ENCODE results near the gene ANKRD44. TPM values are rescaled to one million over a fixed set of nuclear protein-coding genes. Genes with fewer than 3 reads are reported as not detected.

ANKRD44 gene
- total RNA-seq, 1 experiment from 2014 or later: 7.8 TPM

GRCh38 chr2:197349699-197350098 is 39.1 kb upstream of the ANKRD44 start:
- no peaks in the 10 kb centered on the region for H3K4me1 ChIP-seq (ENCODE audit: control insufficient read depth, insufficient read depth, low read length)
- ChIA-PET CTCF (no interaction called here), POLR2A (no interaction called here)
- no peaks in the 10 kb centered on the region for H3K36me3 ChIP-seq (ENCODE audit: control insufficient read depth, insufficient read depth, low read length)
- H3K9me3 ChIP-seq (ENCODE audit: control insufficient read depth, insufficient read depth, low read depth, low read length): no peaks in the 10 kb centered on the region
- no TSS peak for BruUV-seq (replicated peaks)
- intact Hi-C loops (cut with micrococcal nuclease; ENCODE audit: unreplicated experiment): no loop called here
- DNase-seq (ENCODE audit: low read depth, low spot score) (no peak), ATAC-seq (no peak)
- no peak overlapping the region for H3K27ac ChIP-seq (ENCODE audit: low read length)
- TF ChIP-seq, protein P1, sequence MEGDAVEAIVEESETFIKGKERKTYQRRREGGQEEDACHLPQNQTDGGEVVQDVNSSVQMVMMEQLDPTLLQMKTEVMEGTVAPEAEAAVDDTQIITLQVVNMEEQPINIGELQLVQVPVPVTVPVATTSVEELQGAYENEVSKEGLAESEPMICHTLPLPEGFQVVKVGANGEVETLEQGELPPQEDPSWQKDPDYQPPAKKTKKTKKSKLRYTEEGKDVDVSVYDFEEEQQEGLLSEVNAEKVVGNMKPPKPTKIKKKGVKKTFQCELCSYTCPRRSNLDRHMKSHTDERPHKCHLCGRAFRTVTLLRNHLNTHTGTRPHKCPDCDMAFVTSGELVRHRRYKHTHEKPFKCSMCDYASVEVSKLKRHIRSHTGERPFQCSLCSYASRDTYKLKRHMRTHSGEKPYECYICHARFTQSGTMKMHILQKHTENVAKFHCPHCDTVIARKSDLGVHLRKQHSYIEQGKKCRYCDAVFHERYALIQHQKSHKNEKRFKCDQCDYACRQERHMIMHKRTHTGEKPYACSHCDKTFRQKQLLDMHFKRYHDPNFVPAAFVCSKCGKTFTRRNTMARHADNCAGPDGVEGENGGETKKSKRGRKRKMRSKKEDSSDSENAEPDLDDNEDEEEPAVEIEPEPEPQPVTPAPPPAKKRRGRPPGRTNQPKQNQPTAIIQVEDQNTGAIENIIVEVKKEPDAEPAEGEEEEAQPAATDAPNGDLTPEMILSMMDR (IDR thresholded peaks at IDR 0.05): no peak
- TF ChIP-seq TCF7L2 (IDR thresholded peaks at IDR 0.05; ENCODE audit: low read depth, low read length) (no peak), SIN3A (IDR thresholded peaks at IDR 0.05; ENCODE audit: borderline replicate concordance, insufficient read depth, low read depth, low read length) (no peak), POLR2AphosphoS5 (IDR thresholded peaks at IDR 0.05; ENCODE audit: low read depth, low read length) (no peak)
- TF ChIP-seq, protein P2, sequence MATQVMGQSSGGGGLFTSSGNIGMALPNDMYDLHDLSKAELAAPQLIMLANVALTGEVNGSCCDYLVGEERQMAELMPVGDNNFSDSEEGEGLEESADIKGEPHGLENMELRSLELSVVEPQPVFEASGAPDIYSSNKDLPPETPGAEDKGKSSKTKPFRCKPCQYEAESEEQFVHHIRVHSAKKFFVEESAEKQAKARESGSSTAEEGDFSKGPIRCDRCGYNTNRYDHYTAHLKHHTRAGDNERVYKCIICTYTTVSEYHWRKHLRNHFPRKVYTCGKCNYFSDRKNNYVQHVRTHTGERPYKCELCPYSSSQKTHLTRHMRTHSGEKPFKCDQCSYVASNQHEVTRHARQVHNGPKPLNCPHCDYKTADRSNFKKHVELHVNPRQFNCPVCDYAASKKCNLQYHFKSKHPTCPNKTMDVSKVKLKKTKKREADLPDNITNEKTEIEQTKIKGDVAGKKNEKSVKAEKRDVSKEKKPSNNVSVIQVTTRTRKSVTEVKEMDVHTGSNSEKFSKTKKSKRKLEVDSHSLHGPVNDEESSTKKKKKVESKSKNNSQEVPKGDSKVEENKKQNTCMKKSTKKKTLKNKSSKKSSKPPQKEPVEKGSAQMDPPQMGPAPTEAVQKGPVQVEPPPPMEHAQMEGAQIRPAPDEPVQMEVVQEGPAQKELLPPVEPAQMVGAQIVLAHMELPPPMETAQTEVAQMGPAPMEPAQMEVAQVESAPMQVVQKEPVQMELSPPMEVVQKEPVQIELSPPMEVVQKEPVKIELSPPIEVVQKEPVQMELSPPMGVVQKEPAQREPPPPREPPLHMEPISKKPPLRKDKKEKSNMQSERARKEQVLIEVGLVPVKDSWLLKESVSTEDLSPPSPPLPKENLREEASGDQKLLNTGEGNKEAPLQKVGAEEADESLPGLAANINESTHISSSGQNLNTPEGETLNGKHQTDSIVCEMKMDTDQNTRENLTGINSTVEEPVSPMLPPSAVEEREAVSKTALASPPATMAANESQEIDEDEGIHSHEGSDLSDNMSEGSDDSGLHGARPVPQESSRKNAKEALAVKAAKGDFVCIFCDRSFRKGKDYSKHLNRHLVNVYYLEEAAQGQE (IDR thresholded peaks at IDR 0.05; ENCODE audit: insufficient read depth in 1 of 2, low read depth in 2 of 2, low read length in 1 of 2): no peak
- in situ Hi-C loops (cut with HindIII; ENCODE audit: low pct_unique_long_range_greater_than_20kb, low sequenced_read_pairs): no loop called here
- H3K4me3 ChIP-seq (ENCODE audit: low read depth in 2 of 2, low read length in 2 of 2): no peak overlapping the region
- H3K27me3 ChIP-seq (ENCODE audit: control insufficient read depth, insufficient read depth, low read length): no peaks in the 10 kb centered on the region

- POLR2A ChIA-PET: no interaction called here
- no TSS peak for BruUV-seq (replicated peaks)
- no peak for ATAC-seq
- Histone ChIP-seq H3K4me1 (ENCODE audit: control insufficient read depth, insufficient read depth, low read length) (no peaks in the 10 kb centered on the region), H3K4me3 (ENCODE audit: low read depth in 2 of 2, low read length in 2 of 2) (no peak overlapping the region), H3K27ac (ENCODE audit: low read length) (no peak overlapping the region), H3K36me3 (ENCODE audit: control insufficient read depth, insufficient read depth, low read length) (no peaks in the 10 kb centered on the region), H3K9me3 (ENCODE audit: control insufficient read depth, insufficient read depth, low read depth, low read length) (no peaks in the 10 kb centered on the region), H3K27me3 (ENCODE audit: control insufficient read depth, insufficient read depth, low read length) (no peaks in the 10 kb centered on the region)
- DNase-seq (ENCODE audit: low read depth, low spot score): no peak
- TF ChIP-seq, protein P1 (IDR thresholded peaks at IDR 0.05): no peak
- TF ChIP-seq, protein P2 (IDR thresholded peaks at IDR 0.05; ENCODE audit: insufficient read depth in 1 of 2, low read depth in 2 of 2, low read length in 1 of 2): no peak
- TF ChIP-seq SIN3A (IDR thresholded peaks at IDR 0.05; ENCODE audit: borderline replicate concordance, insufficient read depth, low read depth, low read length) (no peak), TCF7L2 (IDR thresholded peaks at IDR 0.05; ENCODE audit: low read depth, low read length) (no peak), POLR2AphosphoS5 (IDR thresholded peaks at IDR 0.05; ENCODE audit: low read depth, low read length) (no peak)
- CTCF ChIA-PET: no interaction called here
- in situ Hi-C loops (cut with HindIII; ENCODE audit: low pct_unique_long_range_greater_than_20kb, low sequenced_read_pairs) (no loop called here), intact Hi-C loops (cut with micrococcal nuclease; ENCODE audit: unreplicated experiment) (no loop called here)
Measured at GRCh38 chr2:197348721-197349360, 38.3 kb upstream of the ANKRD44 start.
